ENCODE data around the gene ANKRD9. TPM values are rescaled to one million over a fixed set of nuclear protein-coding genes. Genes with fewer than 3 reads are reported as not detected.

Gene ANKRD9
- total and polyA plus RNA-seq, 2 experiments from 2014 or later, result 17.3 to 95.9 TPM

DNA sequence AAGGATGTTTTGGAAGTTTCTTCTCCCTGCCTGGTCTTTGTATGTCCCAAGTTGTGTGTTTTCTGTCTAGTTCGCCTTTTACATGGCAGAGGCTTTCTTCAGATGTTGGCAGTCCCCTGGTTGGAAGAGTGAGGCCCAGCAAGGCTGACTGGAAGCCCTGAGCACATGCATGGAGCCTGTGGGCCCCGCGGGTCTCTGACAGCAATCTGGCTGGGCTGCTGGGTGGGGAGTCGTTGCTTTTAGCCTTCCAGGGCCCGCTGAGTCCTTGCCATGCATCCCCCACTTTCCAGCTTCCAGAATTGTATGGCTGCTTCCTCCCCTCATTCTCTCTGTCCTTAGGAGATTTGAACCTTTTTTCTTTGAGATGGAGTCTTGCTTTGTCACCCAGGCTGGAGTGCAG lies 25.3 kb downstream of the ANKRD9 start:
- Mint-ChIP-seq H3K9me3 (no peaks in the 10 kb centered on the region), H3K36me3 (ENCODE audit: low read depth) (peaks cover 11% of the 10 kb centered on the region; the same call in 2 of the 3 replicates), H3K4me1 (no peaks in the 10 kb centered on the region), H3K4me3 (no peak overlapping the region), H3K27me3 (ENCODE audit: insufficient read depth, low read depth, poor library complexity) (peaks cover 11% of the 10 kb centered on the region), H3K27ac (peak overlapping the region; percentile 11; the same call in 1 of the 2 replicates)
- H3K4me2 ChIP-seq, result no peak overlapping the region
- H3K79me2 ChIP-seq (replicated peaks; ENCODE audit: insufficient read depth), result no peaks in the 10 kb centered on the region
- H3K4me3 ChIP-seq, result no peak overlapping the region
- no peaks in the 10 kb centered on the region for H3K4me1 ChIP-seq (ENCODE audit: insufficient read depth)
- TF ChIP-seq JUNB (IDR thresholded peaks at IDR 0.05; ENCODE audit: unreplicated experiment) (no peak), ZNF114 (CRISPR knock-in tag; IDR thresholded peaks at IDR 0.05) (no peak), CREB1 (CRISPR knock-in tag; IDR thresholded peaks at IDR 0.05; ENCODE audit: low read depth) (no peak), NANOG (IDR thresholded peaks at IDR 0.05; ENCODE audit: borderline replicate concordance) (no peak), POLR2AphosphoS5 (IDR thresholded peaks at IDR 0.05; ENCODE audit: low read depth) (no peak), ETS1 (IDR thresholded peaks at IDR 0.05) (no peak), EZH2 (IDR thresholded peaks at IDR 0.05; ENCODE audit: low read depth, unreplicated experiment) (no peak), STAT1 (IDR thresholded peaks at IDR 0.05; ENCODE audit: unreplicated experiment) (no peak)
- TF ChIP-seq, protein P1, sequence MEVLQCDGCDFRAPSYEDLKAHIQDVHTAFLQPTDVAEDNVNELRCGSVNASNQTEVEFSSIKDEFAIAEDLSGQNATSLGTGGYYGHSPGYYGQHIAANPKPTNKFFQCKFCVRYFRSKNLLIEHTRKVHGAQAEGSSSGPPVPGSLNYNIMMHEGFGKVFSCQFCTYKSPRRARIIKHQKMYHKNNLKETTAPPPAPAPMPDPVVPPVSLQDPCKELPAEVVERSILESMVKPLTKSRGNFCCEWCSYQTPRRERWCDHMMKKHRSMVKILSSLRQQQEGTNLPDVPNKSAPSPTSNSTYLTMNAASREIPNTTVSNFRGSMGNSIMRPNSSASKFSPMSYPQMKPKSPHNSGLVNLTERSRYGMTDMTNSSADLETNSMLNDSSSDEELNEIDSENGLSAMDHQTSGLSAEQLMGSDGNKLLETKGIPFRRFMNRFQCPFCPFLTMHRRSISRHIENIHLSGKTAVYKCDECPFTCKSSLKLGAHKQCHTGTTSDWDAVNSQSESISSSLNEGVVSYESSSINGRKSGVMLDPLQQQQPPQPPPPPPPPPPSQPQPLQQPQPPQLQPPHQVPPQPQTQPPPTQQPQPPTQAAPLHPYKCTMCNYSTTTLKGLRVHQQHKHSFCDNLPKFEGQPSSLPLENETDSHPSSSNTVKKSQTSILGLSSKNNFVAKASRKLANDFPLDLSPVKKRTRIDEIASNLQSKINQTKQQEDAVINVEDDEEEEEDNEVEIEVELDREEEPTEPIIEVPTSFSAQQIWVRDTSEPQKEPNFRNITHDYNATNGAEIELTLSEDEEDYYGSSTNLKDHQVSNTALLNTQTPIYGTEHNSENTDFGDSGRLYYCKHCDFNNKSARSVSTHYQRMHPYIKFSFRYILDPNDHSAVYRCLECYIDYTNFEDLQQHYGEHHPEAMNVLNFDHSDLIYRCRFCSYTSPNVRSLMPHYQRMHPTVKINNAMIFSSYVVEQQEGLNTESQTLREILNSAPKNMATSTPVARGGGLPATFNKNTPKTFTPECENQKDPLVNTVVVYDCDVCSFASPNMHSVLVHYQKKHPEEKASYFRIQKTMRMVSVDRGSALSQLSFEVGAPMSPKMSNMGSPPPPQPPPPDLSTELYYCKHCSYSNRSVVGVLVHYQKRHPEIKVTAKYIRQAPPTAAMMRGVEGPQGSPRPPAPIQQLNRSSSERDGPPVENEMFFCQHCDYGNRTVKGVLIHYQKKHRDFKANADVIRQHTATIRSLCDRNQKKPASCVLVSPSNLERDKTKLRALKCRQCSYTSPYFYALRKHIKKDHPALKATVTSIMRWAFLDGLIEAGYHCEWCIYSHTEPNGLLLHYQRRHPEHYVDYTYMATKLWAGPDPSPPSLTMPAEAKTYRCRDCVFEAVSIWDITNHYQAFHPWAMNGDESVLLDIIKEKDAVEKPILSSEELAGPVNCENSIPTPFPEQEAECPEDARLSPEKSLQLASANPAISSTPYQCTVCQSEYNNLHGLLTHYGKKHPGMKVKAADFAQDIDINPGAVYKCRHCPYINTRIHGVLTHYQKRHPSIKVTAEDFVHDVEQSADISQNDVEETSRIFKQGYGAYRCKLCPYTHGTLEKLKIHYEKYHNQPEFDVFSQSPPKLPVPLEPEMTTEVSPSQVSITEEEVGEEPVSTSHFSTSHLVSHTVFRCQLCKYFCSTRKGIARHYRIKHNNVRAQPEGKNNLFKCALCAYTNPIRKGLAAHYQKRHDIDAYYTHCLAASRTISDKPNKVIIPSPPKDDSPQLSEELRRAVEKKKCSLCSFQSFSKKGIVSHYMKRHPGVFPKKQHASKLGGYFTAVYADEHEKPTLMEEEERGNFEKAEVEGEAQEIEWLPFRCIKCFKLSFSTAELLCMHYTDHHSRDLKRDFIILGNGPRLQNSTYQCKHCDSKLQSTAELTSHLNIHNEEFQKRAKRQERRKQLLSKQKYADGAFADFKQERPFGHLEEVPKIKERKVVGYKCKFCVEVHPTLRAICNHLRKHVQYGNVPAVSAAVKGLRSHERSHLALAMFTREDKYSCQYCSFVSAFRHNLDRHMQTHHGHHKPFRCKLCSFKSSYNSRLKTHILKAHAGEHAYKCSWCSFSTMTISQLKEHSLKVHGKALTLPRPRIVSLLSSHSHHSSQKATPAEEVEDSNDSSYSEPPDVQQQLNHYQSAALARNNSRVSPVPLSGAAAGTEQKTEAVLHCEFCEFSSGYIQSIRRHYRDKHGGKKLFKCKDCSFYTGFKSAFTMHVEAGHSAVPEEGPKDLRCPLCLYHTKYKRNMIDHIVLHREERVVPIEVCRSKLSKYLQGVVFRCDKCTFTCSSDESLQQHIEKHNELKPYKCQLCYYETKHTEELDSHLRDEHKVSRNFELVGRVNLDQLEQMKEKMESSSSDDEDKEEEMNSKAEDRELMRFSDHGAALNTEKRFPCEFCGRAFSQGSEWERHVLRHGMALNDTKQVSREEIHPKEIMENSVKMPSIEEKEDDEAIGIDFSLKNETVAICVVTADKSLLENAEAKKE (CRISPR knock-in tag; IDR thresholded peaks at IDR 0.05), result no peak
- no peaks in the 10 kb centered on the region for H3K9me2 ChIP-seq (ENCODE audit: insufficient read depth)
- no peak for DNase-seq (ENCODE audit: low spot score)
- H3K27me3 ChIP-seq (ENCODE audit: insufficient read depth), result no peaks in the 10 kb centered on the region
- no peak overlapping the region for H3K27ac ChIP-seq (ENCODE audit: low read depth)
- H3K36me3 ChIP-seq (ENCODE audit: insufficient read depth), result no peaks in the 10 kb centered on the region
- no peaks in the 10 kb centered on the region for H4K20me1 ChIP-seq (replicated peaks; ENCODE audit: insufficient read depth)
- H2AFZ ChIP-seq, result no peak overlapping the region
- no peak for ATAC-seq
- 0 out of 2 replicates have a peak, but pooled peaks cover 3% of the 10 kb centered on the region for H3F3A ChIP-seq (replicated peaks; ENCODE audit: low read depth)

Measured in GM23338 (cell line).